Fibroblast of skin of back (primary cell): Measurements from ENCODE around the gene BCAM.

ENCODE experiments used
- DNase-seq: peaks from one replicate; pipeline ENCODE4 v3.0.0-alpha.2; 2013

BCAM gene

GRCh38 chr19:44792281-44792680 is 16.6 kb upstream of the BCAM start:
- DNase-seq = no peak

- DNase-seq = no peak
These were observed 14.3 kb upstream of the BCAM start for GRCh38 chr19:44794610-44795009.

- DNase-seq = no peak
These were observed 13.4 kb upstream of the BCAM start for GRCh38 chr19:44795398-44795987.

GRCh38 chr19:44796701-44797115 is 12.2 kb upstream of the BCAM start:
- no peak for DNase-seq

GRCh38 chr19:44799627-44800346 is 9.1 kb upstream of the BCAM start:
- no peak for DNase-seq

GRCh38 chr19:44800461-44800860 is 8.4 kb upstream of the BCAM start:
- DNase-seq = peak; percentile 64

- DNase-seq = no peak
These were observed 5.2 kb upstream of the BCAM start for GRCh38 chr19:44803442-44804428.

GRCh38 chr19:44806291-44806690 is 2.6 kb upstream of the BCAM start:
- DNase-seq = no peak

GRCh38 chr19:44807162-44807561 is 1.7 kb upstream of the BCAM start:
- DNase-seq = no peak

- DNase-seq = peak; percentile 62
These were observed 1.0 kb upstream of the BCAM start for GRCh38 chr19:44807652-44808462.

- no peak for DNase-seq
These were observed 802 bp downstream of the BCAM start for GRCh38 chr19:44809577-44810233.

GRCh38 chr19:44810234-44811121 is 1.6 kb downstream of the BCAM start:
- no peak for DNase-seq

- no peak for DNase-seq
These were observed 2.2 kb downstream of the BCAM start for GRCh38 chr19:44811122-44811419.

GRCh38 chr19:44812142-44812718 is 3.3 kb downstream of the BCAM start:
- DNase-seq = no peak

- DNase-seq = peak; percentile 24
These were observed 4.4 kb downstream of the BCAM start for GRCh38 chr19:44813070-44813840.

GRCh38 chr19:44813841-44814470 is 5.1 kb downstream of the BCAM start:
- no peak for DNase-seq

GRCh38 chr19:44814517-44814916 is 5.6 kb downstream of the BCAM start:
- DNase-seq = no peak

- DNase-seq = no peak
These were observed 7.4 kb downstream of the BCAM start for GRCh38 chr19:44816301-44816700.
